PC-3 (cell line): Measurements from ENCODE around the gene SWSAP1.

ENCODE experiments used
- CTCF ChIP-seq: fragments of 300-600 bp; sonication (generic); conservative IDR thresholded peaks from 2 replicates; pipeline ENCODE4 v1.5.1; 2017; ENCODE audit warnings: antibody characterized with exemption, low read depth, mild to moderate bottlenecking, low read length
- EZH2 ChIP-seq: fragments of 300-600 bp; sonication (generic); IDR thresholded peaks from one replicate; pipeline ENCODE4 v1.6.1; 2017; ENCODE audit warnings: antibody characterized with exemption, mild to moderate bottlenecking, low read length; ENCODE audit not compliant: unreplicated experiment
- EZH2phosphoT487 ChIP-seq: fragments of 300-600 bp; sonication (generic); IDR thresholded peaks from 2 replicates; pipeline ENCODE4 v1.6.1; 2018; ENCODE audit warnings: mild to moderate bottlenecking, antibody characterized with exemption, low read length, borderline replicate concordance

- no peak for TF ChIP-seq CTCF
- no peak for TF ChIP-seq EZH2
- no peak for TF ChIP-seq EZH2phosphoT487
These were observed 10.6 kb upstream of the SWSAP1 start for GRCh38 chr19:11363881-11364280.
